Hypothalamus (tissue), 51 donors: ENCODE measurements around the gene BNIP3.
"Not testable (repeated sequence)": the region's sequence is repeated elsewhere in the genome, so short reads cannot be mapped to it uniquely, and the experiment has no call there.

ENCODE experiments used
- DNase-seq, 51 donors: peaks; one replicate each; lab custom pipeline; 2025; lab: John Stamatoyannopoulos, UW

BNIP3 gene

GRCh38 chr10:131933696-131934086 is 48.0 kb downstream of the BNIP3 start:
- DNase-seq: no peak

DNA sequence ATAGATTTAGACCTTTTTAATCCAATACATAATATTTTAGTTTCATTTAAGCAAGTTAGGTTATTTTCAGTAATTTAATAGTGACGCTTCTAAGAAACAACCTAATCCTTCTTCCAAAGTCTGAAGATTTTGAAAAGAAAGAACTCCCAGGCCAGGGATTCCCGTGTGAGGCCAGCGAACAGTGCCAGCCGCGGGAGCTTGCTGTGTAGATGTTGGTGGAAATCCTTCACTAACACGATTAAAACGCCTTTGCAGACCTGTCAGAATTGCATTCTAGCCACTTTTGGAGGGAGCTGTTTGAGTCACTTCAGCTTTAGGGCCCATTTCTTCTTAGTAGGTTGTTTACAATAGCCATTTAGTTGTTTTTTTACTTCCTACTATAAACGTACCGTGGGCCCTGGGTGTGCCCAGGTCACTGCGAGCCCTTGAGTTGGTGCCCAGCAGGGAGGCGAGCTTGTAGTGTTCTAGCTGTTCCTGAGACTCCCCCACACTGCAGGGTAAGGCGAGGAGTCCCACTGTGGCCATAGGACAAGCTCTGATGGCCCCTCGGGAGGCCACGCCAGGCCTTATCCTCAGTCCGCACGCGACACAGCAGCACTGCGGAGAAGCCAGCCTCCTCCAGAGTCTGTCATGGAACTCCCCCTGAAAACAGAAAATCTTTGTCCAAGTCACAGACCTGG is 48.6 kb downstream of the BNIP3 start:
- DNase-seq: peak in 1 of 51 donors; percentile 5

- no peak for DNase-seq
These were observed 49.7 kb downstream of the BNIP3 start for GRCh38 chr10:131931981-131932380.

DNA sequence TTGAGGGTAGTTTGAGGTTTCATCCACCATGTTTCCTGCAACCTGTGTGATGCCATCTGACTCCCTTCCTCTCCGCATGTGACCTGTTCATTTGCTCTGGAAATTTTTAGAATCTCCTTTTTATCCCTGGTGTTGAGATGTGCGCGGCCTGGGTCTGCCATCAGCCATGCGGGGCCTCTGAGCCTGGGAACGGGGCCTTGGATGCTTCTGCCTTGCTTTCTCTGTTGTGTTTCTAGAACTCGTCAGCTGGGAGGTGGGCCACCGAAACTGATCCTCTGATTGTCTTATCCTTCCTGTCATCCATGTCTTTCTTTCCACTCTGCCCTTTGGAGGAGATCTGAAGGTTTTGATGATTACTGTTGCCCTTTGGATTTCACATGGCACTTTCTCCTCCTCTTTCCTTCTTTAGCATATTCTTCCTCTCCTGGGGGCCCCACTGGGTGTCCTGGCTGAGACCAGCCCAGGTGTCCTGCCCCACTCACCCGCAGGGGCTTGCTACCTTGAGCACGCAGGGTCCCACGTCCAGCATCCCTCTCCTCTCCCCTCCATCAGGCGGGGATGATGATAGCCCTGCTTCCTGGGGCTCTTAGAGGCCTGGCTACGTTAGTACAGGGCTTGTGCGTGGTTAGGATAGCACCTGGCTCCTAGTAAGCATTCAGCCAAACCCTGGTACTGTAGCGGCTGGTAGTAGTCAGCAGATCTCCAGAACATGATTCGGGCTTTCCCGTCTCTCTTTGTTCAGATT is 51.0 kb downstream of the BNIP3 start:
- no peak for DNase-seq

DNA sequence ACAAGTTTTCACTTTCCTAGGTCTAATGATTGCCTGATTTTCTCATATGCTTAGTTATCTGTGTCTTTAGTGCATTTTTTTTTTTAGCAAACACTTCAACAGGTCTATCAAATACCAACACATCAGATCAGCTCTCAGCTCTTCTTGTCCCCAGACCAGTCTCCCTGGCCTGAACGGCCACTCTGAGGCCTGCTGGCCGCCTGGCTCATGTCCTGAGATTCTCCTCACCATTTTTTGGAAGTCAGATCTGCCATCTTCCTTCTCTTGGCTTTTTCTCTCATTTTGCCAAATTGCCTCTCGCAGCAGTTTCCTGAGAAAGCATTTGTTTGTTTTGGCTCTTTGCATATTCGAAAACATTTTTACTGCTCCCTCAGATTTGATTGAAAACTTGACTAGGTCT is 51.6 kb downstream of the BNIP3 start:
- no peak for DNase-seq

- no peak for DNase-seq
These were observed 52.4 kb downstream of the BNIP3 start for GRCh38 chr10:131929122-131929845.

DNA sequence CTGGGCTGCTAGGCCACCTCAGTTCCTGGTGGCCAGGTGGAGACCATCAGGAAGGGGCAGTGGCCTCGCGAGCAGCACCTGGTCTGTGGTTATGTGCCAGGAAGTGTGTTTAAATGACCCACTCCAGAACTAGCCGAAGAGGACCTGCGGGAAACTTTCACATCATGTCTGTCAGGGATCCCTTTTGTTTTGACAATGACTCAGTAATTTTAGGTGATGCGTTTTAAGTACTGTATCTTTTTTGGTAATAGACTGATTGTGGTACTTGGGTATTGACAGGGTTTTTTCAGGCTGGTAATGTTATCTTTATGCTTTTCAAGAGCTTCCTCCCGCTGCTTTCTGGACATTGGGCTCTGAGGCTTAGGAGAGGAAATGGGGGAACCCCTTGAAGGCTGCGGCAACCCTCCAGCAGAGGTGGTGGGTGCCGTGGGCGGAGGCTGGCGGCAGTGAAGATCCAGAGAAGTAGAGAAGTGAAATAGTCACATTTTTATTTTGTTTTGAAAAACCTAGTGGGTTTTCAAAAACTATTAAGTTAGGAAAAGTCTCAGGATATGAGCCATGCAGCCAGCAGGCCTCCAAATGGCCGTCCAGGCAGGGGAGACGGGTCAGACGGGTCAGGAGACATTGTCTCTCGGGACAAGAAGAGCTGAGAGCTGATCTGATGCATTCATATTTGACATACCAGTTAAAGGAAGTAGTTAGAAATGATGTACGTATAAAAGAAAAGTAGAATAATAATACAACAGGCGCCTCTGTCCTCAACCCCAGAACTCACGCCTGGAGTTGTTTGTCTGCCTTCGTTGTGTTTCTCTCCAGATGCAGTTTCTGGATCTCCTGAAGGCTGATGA is 53.3 kb downstream of the BNIP3 start:
- DNase-seq: no peak

DNA sequence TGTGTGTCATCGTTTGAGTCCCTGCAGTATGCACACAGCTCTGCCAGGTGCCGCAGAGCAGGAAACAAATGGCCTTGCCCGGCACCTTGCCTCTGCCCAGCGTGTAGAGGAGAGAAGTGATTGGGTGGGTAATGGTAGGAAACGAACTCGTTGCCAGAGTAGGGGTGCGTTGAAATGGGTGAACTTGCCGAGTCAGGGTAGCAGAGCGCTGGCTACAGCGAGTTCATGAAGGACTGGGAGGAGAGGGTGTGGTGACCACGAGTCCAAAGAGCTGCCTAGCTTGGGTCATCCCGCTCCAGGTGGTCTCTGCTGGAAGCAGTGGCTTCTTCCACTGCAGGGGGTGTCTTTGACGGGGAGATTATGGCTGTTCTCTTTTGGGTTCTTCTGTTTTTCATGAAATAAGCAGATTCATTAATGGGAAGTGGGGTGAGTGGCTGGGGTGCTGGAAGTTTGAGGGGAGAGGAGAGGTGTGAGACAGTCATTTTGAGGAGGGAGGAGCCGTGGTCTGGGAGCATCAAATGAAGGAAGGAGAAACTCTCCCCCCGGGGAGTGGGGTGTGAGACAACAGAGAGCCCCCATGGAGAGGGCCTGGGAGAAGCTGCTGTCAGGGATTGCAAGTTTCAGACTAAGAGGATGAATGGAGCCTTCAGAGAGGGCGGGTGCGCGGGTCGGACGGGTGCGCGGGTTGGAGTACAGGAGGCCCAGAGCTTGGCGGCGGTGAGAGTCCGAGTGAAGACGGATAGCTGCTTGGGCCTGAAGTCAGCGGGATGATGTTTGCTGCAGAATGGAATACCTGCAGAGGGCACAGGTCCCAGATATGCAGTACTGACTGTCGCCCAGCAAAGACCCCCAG is 54.8 kb downstream of the BNIP3 start:
- no peak for DNase-seq

GRCh38 chr10:131926253-131926652 is 55.5 kb downstream of the BNIP3 start:
- DNase-seq: no peak

DNA sequence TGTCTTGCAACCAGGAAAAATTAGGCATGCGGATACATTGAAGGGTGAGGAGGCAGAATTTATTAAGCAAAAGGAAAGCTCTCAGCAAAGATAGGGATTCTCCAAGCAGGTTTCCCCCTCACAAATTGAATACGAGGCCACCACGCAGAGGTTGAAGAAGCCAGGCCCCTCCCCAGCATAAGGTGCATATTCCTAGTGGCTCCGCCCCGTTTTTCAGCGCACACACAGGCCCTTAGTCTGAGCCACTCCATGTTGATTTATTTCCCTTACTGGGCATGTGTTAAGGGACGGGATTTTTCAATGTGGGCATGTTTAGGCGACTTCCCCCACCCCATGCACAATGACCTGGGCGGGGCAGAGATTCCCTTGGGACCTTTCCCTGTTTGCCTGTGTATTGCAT is 56.0 kb downstream of the BNIP3 start:
- DNase-seq: no peak

DNA sequence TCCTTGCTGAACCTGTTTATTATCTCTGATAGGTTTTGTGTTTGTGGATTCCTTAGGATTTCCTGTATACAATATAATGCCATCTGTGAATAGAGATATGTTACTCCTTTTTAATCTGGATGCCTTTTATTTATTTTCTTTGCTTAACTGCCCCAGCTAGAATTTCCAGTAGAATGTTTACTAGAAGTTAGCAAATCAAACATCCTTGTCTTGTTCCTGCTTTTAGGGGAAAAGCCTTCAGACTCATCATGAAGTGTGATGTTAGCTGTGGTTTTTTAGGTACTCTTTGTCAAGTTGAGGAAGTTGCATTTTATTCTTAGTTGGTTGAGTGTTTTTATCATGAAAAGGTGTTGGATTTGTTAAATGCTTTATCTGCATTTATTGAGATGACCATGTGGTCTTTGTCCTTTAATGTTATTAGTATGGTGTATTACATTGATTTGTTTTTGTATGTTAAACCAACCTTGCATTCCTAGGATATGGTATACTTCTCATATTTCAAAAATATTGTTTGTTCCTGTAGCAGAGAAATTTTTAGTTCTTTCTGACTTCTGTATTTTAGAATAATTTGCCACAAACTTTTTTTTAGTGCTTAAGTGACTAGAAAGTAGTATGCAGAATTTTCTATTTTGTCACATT is 56.6 kb downstream of the BNIP3 start:
- DNase-seq: no peak

- DNase-seq: no peak
These were observed 58.5 kb downstream of the BNIP3 start for GRCh38 chr10:131923038-131923756.

DNA sequence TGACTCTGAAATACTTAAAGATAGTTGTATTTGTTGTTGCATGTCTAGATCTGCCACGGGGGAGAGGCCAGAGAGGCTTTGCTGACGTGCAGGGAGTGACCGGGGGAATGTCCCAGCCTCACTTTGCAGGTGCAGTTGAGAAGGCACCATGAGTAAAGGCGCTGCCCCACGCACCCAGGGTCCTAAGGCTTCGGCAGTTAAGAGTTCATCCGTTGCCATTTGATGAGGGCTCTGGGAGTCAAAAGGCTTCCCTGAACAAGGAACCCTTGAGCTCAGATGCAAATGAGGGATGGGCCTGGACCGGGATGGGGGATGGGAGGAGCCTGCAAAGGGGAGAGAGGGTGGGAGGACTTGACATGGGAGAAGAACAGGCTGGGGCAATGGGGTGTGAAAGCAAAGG is 60.5 kb downstream of the BNIP3 start:
- peak in 17 of 51 donors; percentile 4 to 62 (median 29) for DNase-seq

GRCh38 chr10:131920693-131921092 is 61.0 kb downstream of the BNIP3 start:
- DNase-seq: no peak

- DNase-seq: no peak
These were observed 61.6 kb downstream of the BNIP3 start for GRCh38 chr10:131920151-131920550.

DNA sequence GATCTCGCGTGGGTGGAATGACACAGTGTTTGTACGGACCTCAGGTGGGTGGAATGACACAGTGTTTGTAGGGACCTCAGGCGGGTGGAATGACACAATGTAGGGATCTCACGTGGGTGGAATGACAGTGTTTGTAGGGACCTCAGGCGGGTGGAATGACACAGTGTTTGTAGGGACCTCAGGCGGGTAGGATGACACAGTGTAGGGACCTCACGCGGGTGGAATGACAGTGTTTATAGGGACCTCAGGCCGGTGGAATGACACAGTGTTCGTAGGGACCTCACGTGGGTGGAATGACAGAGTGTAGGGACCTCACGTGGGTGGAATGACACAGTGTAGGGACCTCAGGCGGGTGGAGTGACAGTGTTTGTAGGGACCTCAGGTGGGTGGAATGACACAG is 62.3 kb downstream of the BNIP3 start:
- not testable (repeated sequence) for DNase-seq
